Neural progenitor cell (in vitro differentiated cells): Measurements from ENCODE around the gene UCN. TPM values are rescaled to one million over a fixed set of nuclear protein-coding genes. Genes with fewer than 3 reads are reported as not detected.

Source experiments
- DNase-seq: peaks from one replicate; pipeline ENCODE4 v3.0.0-alpha.2; 2016; ENCODE audit warnings: low spot score
- H2AFZ ChIP-seq: fragments of 200-600 bp; sonication (generic); replicated peaks from 2 replicates; pipeline ENCODE4 v1.6.1; 2016; ENCODE audit warnings: antibody characterized with exemption
- H3F3A ChIP-seq: fragments of 200-600 bp; sonication (generic); 2 replicates; pipeline ENCODE4 v1.6.1; 2016; ENCODE audit warnings: antibody characterized with exemption, low read depth
- H3K27ac ChIP-seq: fragments of 200-600 bp; sonication (generic); 2 replicates; pipeline ENCODE4 v1.5.1; 2016; ENCODE audit warnings: mild to moderate bottlenecking
- H3K27me3 ChIP-seq: fragments of 200-600 bp; sonication (generic); 2 replicates; pipeline ENCODE4 v1.6.1; 2016; ENCODE audit warnings: mild to moderate bottlenecking, moderate library complexity
- H3K36me3 ChIP-seq: fragments of 200-600 bp; sonication (generic); 2 replicates; pipeline ENCODE4 v1.5.1; 2016
- H3K4me1 ChIP-seq: fragments of 200-600 bp; sonication (generic); 2 replicates; pipeline ENCODE4 v1.6.1; 2016; ENCODE audit warnings: mixed run types
- H3K4me2 ChIP-seq: fragments of 200-600 bp; sonication (generic); 2 replicates; pipeline ENCODE4 v1.6.1; 2016
- H3K4me3 ChIP-seq: fragments of 200-600 bp; sonication (generic); 2 replicates; pipeline ENCODE4 v1.5.1; 2016
- H3K79me2 ChIP-seq: fragments of 200-600 bp; sonication (generic); 2 replicates; pipeline ENCODE4 v1.6.1; 2016; ENCODE audit warnings: low read depth
- H3K9ac ChIP-seq: fragments of 200-600 bp; sonication (generic); 2 replicates; pipeline ENCODE4 v1.6.1; 2016
- H3K9me3 ChIP-seq: fragments of 200-600 bp; sonication (generic); 2 replicates; pipeline ENCODE4 v1.5.1; 2016; ENCODE audit warnings: low read depth
- H4K20me1 ChIP-seq: fragments of 200-600 bp; sonication (generic); 2 replicates; pipeline ENCODE4 v1.6.1; 2016; ENCODE audit warnings: low read depth
- H3K27ac Mint-ChIP-seq: 3 replicates; pipeline ENCODE4 v1.8.0; 2021; ENCODE audit warnings: mixed read lengths
- H3K27me3 Mint-ChIP-seq: 2 replicates; pipeline ENCODE4 v1.8.0; 2022; ENCODE audit warnings: low read depth, mild to moderate bottlenecking, inconsistent platforms, moderate library complexity, mixed read lengths; ENCODE audit not compliant: insufficient read depth
- H3K36me3 Mint-ChIP-seq: 3 replicates; pipeline ENCODE4 v1.8.0; 2021; ENCODE audit warnings: mixed read lengths
- H3K4me1 Mint-ChIP-seq: 3 replicates; pipeline ENCODE4 v1.8.0; 2021; ENCODE audit warnings: mixed read lengths
- H3K4me3 Mint-ChIP-seq: 3 replicates; pipeline ENCODE4 v1.8.0; 2021; ENCODE audit warnings: mild to moderate bottlenecking, moderate library complexity, mixed read lengths
- H3K9me3 Mint-ChIP-seq: 3 replicates; pipeline ENCODE4 v1.8.0; 2020; ENCODE audit warnings: mixed read lengths
- CTCF ChIP-seq: fragments of 200-600 bp; sonication (generic); IDR thresholded peaks from 2 replicates; pipeline ENCODE4 v1.5.1; 2017; ENCODE audit warnings: antibody characterized with exemption, mild to moderate bottlenecking
- EZH2 ChIP-seq: fragments of 200-600 bp; sonication (generic); IDR thresholded peaks from 2 replicates; pipeline ENCODE4 v1.6.1; 2017; ENCODE audit warnings: antibody characterized with exemption, mild to moderate bottlenecking, moderate library complexity
- EZH2phosphoT487 ChIP-seq: fragments of 200-600 bp; sonication (generic); IDR thresholded peaks from 2 replicates; pipeline ENCODE4 v1.6.1; 2017; ENCODE audit warnings: antibody characterized with exemption
- total RNA-seq: library from RNA; depleted of rRNA; stranded (reverse); fragments of >200 nt; gene quantifications from 2 replicates; pipeline ENCODE4 v1.2.3, GENCODE V29; 2015; ENCODE audit warnings: low replicate concordance

Gene UCN
- total RNA-seq, 1 donor from 2014 or later, result 0.56 TPM

GRCh38 chr2:27290549-27290948 is 17.7 kb downstream of the UCN start:
- no peaks in the 10 kb centered on the region for H4K20me1 ChIP-seq
- TF ChIP-seq EZH2 (no peak), CTCF (no peak), EZH2phosphoT487 (no peak)

GRCh38 chr2:27288610-27289009 is 19.6 kb downstream of the UCN start:
- no peaks in the 10 kb centered on the region for H3K9me3 ChIP-seq
- H3K4me1 ChIP-seq, result no peaks in the 10 kb centered on the region
- H3K4me1 Mint-ChIP-seq, result no peaks in the 10 kb centered on the region
- TF ChIP-seq EZH2phosphoT487 (no peak), EZH2 (no peak), CTCF (no peak)
- H3K27ac ChIP-seq, result no peak overlapping the region
- no peak overlapping the region for H3K4me3 Mint-ChIP-seq
- no peak overlapping the region for H3K4me2 ChIP-seq
- H3K4me3 ChIP-seq, result no peak overlapping the region
- no peaks in the 10 kb centered on the region for H3K79me2 ChIP-seq
- H3F3A ChIP-seq, result no peaks in the 10 kb centered on the region
- peaks cover 15% of the 10 kb centered on the region for H3K27me3 Mint-ChIP-seq
- H3K36me3 Mint-ChIP-seq, result no peaks in the 10 kb centered on the region
- no peaks in the 10 kb centered on the region for H3K36me3 ChIP-seq
- H4K20me1 ChIP-seq, result no peaks in the 10 kb centered on the region
- no peak overlapping the region for H3K27ac Mint-ChIP-seq
- H3K9me3 Mint-ChIP-seq, result no peaks in the 10 kb centered on the region
- H2AFZ ChIP-seq, result no peak overlapping the region
- no peak for DNase-seq
- no peak overlapping the region for H3K9ac ChIP-seq
- H3K27me3 ChIP-seq, result peaks cover 5% of the 10 kb centered on the region

More at GRCh38 chr2:27290549-27290948, 17.7 kb downstream of the UCN start:
- peaks cover 11% of the 10 kb centered on the region for H3K27me3 Mint-ChIP-seq
- Histone ChIP-seq H3K27ac (no peak overlapping the region), H3K36me3 (no peaks in the 10 kb centered on the region), H2AFZ (no peak overlapping the region), H3K4me1 (no peaks in the 10 kb centered on the region), H3K4me2 (no peak overlapping the region), H3K9ac (no peak overlapping the region), H3F3A (no peaks in the 10 kb centered on the region), H3K79me2 (no peaks in the 10 kb centered on the region), H3K27me3 (peaks cover 5% of the 10 kb centered on the region), H3K4me3 (no peak overlapping the region), H3K9me3 (no peaks in the 10 kb centered on the region)
- no peak for DNase-seq
- H3K27ac Mint-ChIP-seq, result no peak overlapping the region
- H3K36me3 Mint-ChIP-seq, result no peaks in the 10 kb centered on the region
- no peak overlapping the region for H3K4me3 Mint-ChIP-seq
- no peaks in the 10 kb centered on the region for H3K9me3 Mint-ChIP-seq
- no peaks in the 10 kb centered on the region for H3K4me1 Mint-ChIP-seq

- peaks cover 4% of the 10 kb centered on the region for H3K27me3 ChIP-seq
- no peak overlapping the region for H3K4me2 ChIP-seq
- DNase-seq, result no peak
- TF ChIP-seq EZH2, result no peak
- no peak for TF ChIP-seq CTCF
- TF ChIP-seq EZH2phosphoT487, result no peak
- H3K4me3 Mint-ChIP-seq, result no peak overlapping the region
- H3K9ac ChIP-seq, result no peak overlapping the region
- peaks cover 3% of the 10 kb centered on the region for H3K4me1 Mint-ChIP-seq
- H3K27ac ChIP-seq, result no peak overlapping the region
- no peak overlapping the region for H3K4me3 ChIP-seq
- no peak overlapping the region for H2AFZ ChIP-seq
- H3K27me3 Mint-ChIP-seq, result peaks cover 19% of the 10 kb centered on the region
- no peak overlapping the region for H3K27ac Mint-ChIP-seq
- no peaks in the 10 kb centered on the region for H3K36me3 Mint-ChIP-seq
- peaks cover 13% of the 10 kb centered on the region for H3K4me1 ChIP-seq
- H3K36me3 ChIP-seq, result no peaks in the 10 kb centered on the region
- peaks cover 3% of the 10 kb centered on the region for H3F3A ChIP-seq
- no peaks in the 10 kb centered on the region for H3K9me3 ChIP-seq
- H3K79me2 ChIP-seq, result no peaks in the 10 kb centered on the region
- no peaks in the 10 kb centered on the region for H3K9me3 Mint-ChIP-seq
- no peaks in the 10 kb centered on the region for H4K20me1 ChIP-seq
Measured at GRCh38 chr2:27285481-27285880, 22.8 kb downstream of the UCN start.
